Mesendoderm (in vitro differentiated cells): ENCODE data around the gene PHEX.

Source experiments
- DNase-seq: peaks from one replicate; pipeline ENCODE4 v3.0.0; 2013
- H2AK5ac ChIP-seq: 2 replicates; pipeline ENCODE4 v1.6.1; 2013; ENCODE audit warnings: low read length, inconsistent platforms
- H2BK120ac ChIP-seq: 2 replicates; pipeline ENCODE4 v1.6.1; 2013; ENCODE audit warnings: low read depth, mild to moderate bottlenecking, low read length, moderate library complexity, mixed read lengths
- H2BK15ac ChIP-seq: replicated peaks from 2 replicates; pipeline ENCODE4 v1.6.1; 2013; ENCODE audit warnings: low read depth, mild to moderate bottlenecking, moderate library complexity
- H2BK5ac ChIP-seq: 2 replicates; pipeline ENCODE4 v1.6.1; 2013; ENCODE audit warnings: low read length, inconsistent platforms
- H3K18ac ChIP-seq: 2 replicates; pipeline ENCODE4 v1.6.1; 2013; ENCODE audit warnings: mild to moderate bottlenecking, low read length, mixed read lengths
- H3K23ac ChIP-seq: one replicate; pipeline ENCODE4 v1.6.1; 2013; ENCODE audit warnings: low read length
- H3K27ac ChIP-seq: 2 replicates; pipeline ENCODE4 v1.5.1; 2013; ENCODE audit warnings: low read depth, mild to moderate bottlenecking, inconsistent platforms, low read length, moderate library complexity
- H3K27me3 ChIP-seq: 2 replicates; pipeline ENCODE4 v1.6.1; 2013; ENCODE audit warnings: low read length, control low read depth, mild to moderate bottlenecking, inconsistent platforms; ENCODE audit not compliant: insufficient read depth, poor library complexity
- H3K36me3 ChIP-seq: 2 replicates; pipeline ENCODE4 v1.6.1; 2013; ENCODE audit warnings: low read length, inconsistent platforms; ENCODE audit not compliant: control insufficient read depth, insufficient read depth
- H3K4ac ChIP-seq: one replicate; pipeline ENCODE4 v1.6.1; 2013; ENCODE audit warnings: low read depth, mild to moderate bottlenecking, low read length, moderate library complexity
- H3K4me1 ChIP-seq: 2 replicates; pipeline ENCODE4 v1.6.1; 2013; ENCODE audit warnings: low read depth, low read length, inconsistent platforms; ENCODE audit not compliant: control insufficient read depth
- H3K4me2 ChIP-seq: 2 replicates; pipeline ENCODE4 v1.6.1; 2013; ENCODE audit warnings: low read length
- H3K4me3 ChIP-seq: 2 replicates; pipeline ENCODE4 v1.5.1; 2013; ENCODE audit warnings: mild to moderate bottlenecking, low read length
- H3K56ac ChIP-seq: one replicate; pipeline ENCODE4 v1.6.1; 2013; ENCODE audit warnings: low read length
- H3K79me1 ChIP-seq: 2 replicates; pipeline ENCODE4 v1.6.1; 2013; ENCODE audit warnings: low read length, inconsistent platforms
- H3K79me2 ChIP-seq: 2 replicates; pipeline ENCODE4 v1.6.1; 2013; ENCODE audit warnings: mild to moderate bottlenecking, low read length; ENCODE audit not compliant: control insufficient read depth, insufficient read depth
- H3K9ac ChIP-seq: 2 replicates; pipeline ENCODE4 v1.6.1; 2013; ENCODE audit warnings: low read length, inconsistent platforms
- H4K5ac ChIP-seq: one replicate; pipeline ENCODE4 v1.6.1; 2013; ENCODE audit warnings: low read length
- H4K8ac ChIP-seq: one replicate; pipeline ENCODE4 v1.6.1; 2013; ENCODE audit warnings: low read depth, mild to moderate bottlenecking, control low read depth, low read length, moderate library complexity
- WGBS: extraction: QIAGEN DNeasy Blood & Tissue Kit; methylation state at CpG from one replicate; pipeline ENCODE4 v1.1.7; 2013; ENCODE audit warnings: low lambda C conversion rate, missing lambda C conversion rate; ENCODE audit not compliant: insufficient coverage; ENCODE audit errors: extremely low coverage; 5-methylcytosine and 5-hydroxymethylcytosine counted together

PHEX gene

GRCh38 chrX:22163326-22163725 lies 131.2 kb downstream of the PHEX start:
- no peak overlapping the region for H2AK5ac ChIP-seq
- no peak overlapping the region for H3K56ac ChIP-seq
- H4K5ac ChIP-seq: no peak overlapping the region
- H3K36me3 ChIP-seq: no peaks in the 10 kb centered on the region
- H3K27ac ChIP-seq: no peak overlapping the region
- H3K18ac ChIP-seq: no peak overlapping the region
- H3K4me1 ChIP-seq: no peaks in the 10 kb centered on the region
- no peak for DNase-seq
- no peak overlapping the region for H3K9ac ChIP-seq
- no peak overlapping the region for H3K4me2 ChIP-seq
- H3K79me2 ChIP-seq: no peaks in the 10 kb centered on the region
- H2BK120ac ChIP-seq: no peak overlapping the region
- H3K79me1 ChIP-seq: no peaks in the 10 kb centered on the region
- H3K4ac ChIP-seq: no peak overlapping the region
- no peak overlapping the region for H3K23ac ChIP-seq
- no CpG with 5 or more reads among the region's 3 CpGs for WGBS
- H3K27me3 ChIP-seq: no peaks in the 10 kb centered on the region
- no peak overlapping the region for H2BK5ac ChIP-seq
- no peak overlapping the region for H4K8ac ChIP-seq
- no peak overlapping the region for H2BK15ac ChIP-seq
- H3K4me3 ChIP-seq: no peak overlapping the region

- Histone ChIP-seq H2BK15ac (no peak overlapping the region), H3K4me3 (no peak overlapping the region), H2BK120ac (no peak overlapping the region), H3K27ac (no peak overlapping the region), H3K56ac (no peak overlapping the region), H3K9ac (no peak overlapping the region), H4K5ac (no peak overlapping the region), H4K8ac (no peak overlapping the region), H3K4ac (no peak overlapping the region), H3K79me2 (no peaks in the 10 kb centered on the region), H3K4me2 (no peak overlapping the region), H3K27me3 (no peaks in the 10 kb centered on the region), H3K79me1 (no peaks in the 10 kb centered on the region), H2AK5ac (no peak overlapping the region), H3K18ac (no peak overlapping the region), H2BK5ac (no peak overlapping the region), H3K23ac (no peak overlapping the region), H3K36me3 (no peaks in the 10 kb centered on the region), H3K4me1 (no peaks in the 10 kb centered on the region)
- WGBS: no CpG with 5 or more reads among the region's 3 CpGs
- no peak for DNase-seq
These were observed 132.8 kb downstream of the PHEX start for GRCh38 chrX:22164770-22165388.

- H3K18ac ChIP-seq: no peak overlapping the region
- no peak overlapping the region for H3K9ac ChIP-seq
- H3K4me3 ChIP-seq: no peak overlapping the region
- WGBS: no CpG with 5 or more reads among the region's 4 CpGs
- H3K56ac ChIP-seq: no peak overlapping the region
- H4K5ac ChIP-seq: no peak overlapping the region
- no peak overlapping the region for H3K23ac ChIP-seq
- no peak overlapping the region for H2BK5ac ChIP-seq
- no peak overlapping the region for H4K8ac ChIP-seq
- no peaks in the 10 kb centered on the region for H3K27me3 ChIP-seq
- no peaks in the 10 kb centered on the region for H3K4me1 ChIP-seq
- no peak overlapping the region for H3K27ac ChIP-seq
- H2BK15ac ChIP-seq: no peak overlapping the region
- H3K4me2 ChIP-seq: no peak overlapping the region
- no peak overlapping the region for H3K4ac ChIP-seq
- H2BK120ac ChIP-seq: no peak overlapping the region
- DNase-seq: no peak
- H2AK5ac ChIP-seq: no peak overlapping the region
- no peaks in the 10 kb centered on the region for H3K79me1 ChIP-seq
- no peaks in the 10 kb centered on the region for H3K79me2 ChIP-seq
- H3K36me3 ChIP-seq: no peaks in the 10 kb centered on the region
These were observed 133.8 kb downstream of the PHEX start for GRCh38 chrX:22165732-22166457.

GRCh38 chrX:22171287-22172060 lies 139.3 kb downstream of the PHEX start:
- no peak overlapping the region for H2AK5ac ChIP-seq
- no CpG with 5 or more reads among the region's 7 CpGs for WGBS
- H3K18ac ChIP-seq: no peak overlapping the region
- H4K8ac ChIP-seq: no peak overlapping the region
- no peak overlapping the region for H2BK120ac ChIP-seq
- H2BK5ac ChIP-seq: no peak overlapping the region
- H4K5ac ChIP-seq: no peak overlapping the region
- H2BK15ac ChIP-seq: no peak overlapping the region
- no peak overlapping the region for H3K4me2 ChIP-seq
- H3K9ac ChIP-seq: no peak overlapping the region
- no peak overlapping the region for H3K4ac ChIP-seq
- no peaks in the 10 kb centered on the region for H3K79me2 ChIP-seq
- no peak overlapping the region for H3K56ac ChIP-seq
- no peaks in the 10 kb centered on the region for H3K27me3 ChIP-seq
- no peaks in the 10 kb centered on the region for H3K79me1 ChIP-seq
- H3K36me3 ChIP-seq: no peaks in the 10 kb centered on the region
- H3K4me1 ChIP-seq: no peaks in the 10 kb centered on the region
- no peak overlapping the region for H3K4me3 ChIP-seq
- H3K27ac ChIP-seq: no peak overlapping the region
- DNase-seq: peak; percentile 52
- H3K23ac ChIP-seq: no peak overlapping the region

- H3K56ac ChIP-seq: no peak overlapping the region
- H2AK5ac ChIP-seq: no peak overlapping the region
- H2BK5ac ChIP-seq: no peak overlapping the region
- no peaks in the 10 kb centered on the region for H3K36me3 ChIP-seq
- H2BK120ac ChIP-seq: no peak overlapping the region
- H3K27me3 ChIP-seq: no peaks in the 10 kb centered on the region
- no peak overlapping the region for H2BK15ac ChIP-seq
- DNase-seq: no peak
- H3K4me2 ChIP-seq: no peak overlapping the region
- H3K4me3 ChIP-seq: no peak overlapping the region
- H3K79me1 ChIP-seq: no peaks in the 10 kb centered on the region
- H3K18ac ChIP-seq: no peak overlapping the region
- H3K4ac ChIP-seq: no peak overlapping the region
- no peak overlapping the region for H3K9ac ChIP-seq
- whole genome bisulfite sequencing: no CpG with 5 or more reads among the region's 5 CpGs
- no peak overlapping the region for H3K23ac ChIP-seq
- no peak overlapping the region for H4K8ac ChIP-seq
- H4K5ac ChIP-seq: no peak overlapping the region
- no peaks in the 10 kb centered on the region for H3K79me2 ChIP-seq
- no peak overlapping the region for H3K27ac ChIP-seq
- no peaks in the 10 kb centered on the region for H3K4me1 ChIP-seq
These were observed 141.8 kb downstream of the PHEX start for GRCh38 chrX:22173966-22174365.
